ENCODE measurements around the gene DDX25. TPM values are rescaled to one million over a fixed set of nuclear protein-coding genes. Genes with fewer than 3 reads are reported as not detected.

The DDX25 gene
- total RNA-seq, 1 experiment from 2014 or later, result 0.37 TPM

- no peak overlapping the region for H2AFZ ChIP-seq (ENCODE audit: low read depth, low read length, poor library complexity, severe bottlenecking)
- no peak for DNase-seq (ENCODE audit: low read depth, low spot score)
- no peaks in the 10 kb centered on the region for H3K79me2 ChIP-seq (ENCODE audit: insufficient read depth, low read length)
- ChIA-PET RAD21 (ENCODE audit: low non-redundant PET in 1 of 2, low total read pairs in 2 of 2, uncharacterized antibody in 2 of 2, unreplicated experiment in 2 of 2) (no interaction called here), POLR2A (no interaction called here), CTCF (no interaction called here)
- BruUV-seq (replicated peaks), result no TSS peak
- H3K9me3 ChIP-seq (ENCODE audit: control insufficient read depth in 1 of 2, insufficient read depth in 1 of 2, low read depth in 1 of 2, low read length in 2 of 2), result no peaks in the 10 kb centered on the region
- H3K9ac ChIP-seq (ENCODE audit: low read length), result no peak overlapping the region
- no peaks in the 10 kb centered on the region for H3K9me2 ChIP-seq (ENCODE audit: insufficient read depth)
- no peak overlapping the region for H3K4me3 ChIP-seq (replicated peaks in 1 of 2; ENCODE audit: low read depth in 1 of 2, low read length in 2 of 2)
- ATAC-seq, result no peak
- TF ChIP-seq RAD21 (IDR thresholded peaks at IDR 0.05; ENCODE audit: low read depth), result no peak
- no peak for TF ChIP-seq EZH2 (IDR thresholded peaks at IDR 0.05)
- no peak for TF ChIP-seq JUND (IDR thresholded peaks at IDR 0.05)
- TF ChIP-seq CEBPB (IDR thresholded peaks at IDR 0.05; ENCODE audit: low read depth), result no peak
- no peak for TF ChIP-seq ELF1 (IDR thresholded peaks at IDR 0.05; ENCODE audit: borderline replicate concordance, low read depth)
- TF ChIP-seq ZNF274 (IDR thresholded peaks at IDR 0.05; ENCODE audit: low read depth, low read length), result no peak
- TF ChIP-seq ZFX (IDR thresholded peaks at IDR 0.05), result no peak
- TF ChIP-seq CBX3 (IDR thresholded peaks at IDR 0.05; ENCODE audit: low read depth), result no peak
- TF ChIP-seq POLR2AphosphoS5 (IDR thresholded peaks at IDR 0.05; ENCODE audit: low read depth, low read length), result no peak
- TF ChIP-seq POLR2A (IDR thresholded peaks at IDR 0.05; ENCODE audit: borderline replicate concordance, extremely low read depth, insufficient read depth, insufficient read length), result no peak
- TF ChIP-seq YY1 (IDR thresholded peaks at IDR 0.05; ENCODE audit: extremely low read depth, insufficient replicate concordance, low read depth, low read length), result no peak
- TF ChIP-seq TCF7L2 (IDR thresholded peaks at IDR 0.05; ENCODE audit: borderline replicate concordance, extremely low read depth, insufficient read depth, insufficient read length), result no peak
- no peaks in the 10 kb centered on the region for H3K27me3 ChIP-seq (ENCODE audit: insufficient read depth, low read length)
- intact Hi-C loops (cut with micrococcal nuclease), result no loop called here
- H3K36me3 ChIP-seq (ENCODE audit: control insufficient read depth in 1 of 2, insufficient read depth in 2 of 2, low read length in 2 of 2), result no peaks in the 10 kb centered on the region
- no peak overlapping the region for H3K27ac ChIP-seq (ENCODE audit: low read depth, low read length)
- no peak overlapping the region for H3K4me2 ChIP-seq (ENCODE audit: low read length)
- no peaks in the 10 kb centered on the region for H3K4me1 ChIP-seq (ENCODE audit: control insufficient read depth in 1 of 2, insufficient read depth in 2 of 2, low read length in 2 of 2)
- no peaks in the 10 kb centered on the region for H4K20me1 ChIP-seq (ENCODE audit: insufficient read depth)
Observed at GRCh38 chr11:125960771-125961170, 56.5 kb downstream of the DDX25 start.

- H3K9me3 ChIP-seq (ENCODE audit: control insufficient read depth in 1 of 2, insufficient read depth in 1 of 2, low read depth in 1 of 2, low read length in 2 of 2), result no peaks in the 10 kb centered on the region
- BruUV-seq (replicated peaks), result no TSS peak
- ChIA-PET CTCF (no interaction called here), POLR2A (no interaction called here), RAD21 (ENCODE audit: low non-redundant PET in 1 of 2, low total read pairs in 2 of 2, uncharacterized antibody in 2 of 2, unreplicated experiment in 2 of 2) (no interaction called here)
- intact Hi-C loops (cut with micrococcal nuclease), result no loop called here
- no peak overlapping the region for H3K4me2 ChIP-seq (ENCODE audit: low read length)
- ATAC-seq, result no peak
- no peak overlapping the region for H2AFZ ChIP-seq (ENCODE audit: low read depth, low read length, poor library complexity, severe bottlenecking)
- H3K36me3 ChIP-seq (ENCODE audit: control insufficient read depth in 1 of 2, insufficient read depth in 2 of 2, low read length in 2 of 2), result no peaks in the 10 kb centered on the region
- H3K9me2 ChIP-seq (ENCODE audit: insufficient read depth), result no peaks in the 10 kb centered on the region
- H3K4me1 ChIP-seq (ENCODE audit: control insufficient read depth in 1 of 2, insufficient read depth in 2 of 2, low read length in 2 of 2), result no peaks in the 10 kb centered on the region
- no peaks in the 10 kb centered on the region for H4K20me1 ChIP-seq (ENCODE audit: insufficient read depth)
- no peaks in the 10 kb centered on the region for H3K27me3 ChIP-seq (ENCODE audit: insufficient read depth, low read length)
- H3K4me3 ChIP-seq (replicated peaks in 1 of 2; ENCODE audit: low read depth in 1 of 2, low read length in 2 of 2), result no peak overlapping the region
- H3K27ac ChIP-seq (ENCODE audit: low read depth, low read length), result no peak overlapping the region
- no peaks in the 10 kb centered on the region for H3K79me2 ChIP-seq (ENCODE audit: insufficient read depth, low read length)
- H3K9ac ChIP-seq (ENCODE audit: low read length), result no peak overlapping the region
- DNase-seq (ENCODE audit: low read depth, low spot score), result no peak
- TF ChIP-seq EZH2 (IDR thresholded peaks at IDR 0.05) (no peak), TCF7L2 (IDR thresholded peaks at IDR 0.05; ENCODE audit: borderline replicate concordance, extremely low read depth, insufficient read depth, insufficient read length) (no peak), ZNF274 (IDR thresholded peaks at IDR 0.05; ENCODE audit: low read depth, low read length) (no peak), MAX (IDR thresholded peaks at IDR 0.05) (no peak), EGR1 (IDR thresholded peaks at IDR 0.05; ENCODE audit: low read depth) (no peak), ELF1 (IDR thresholded peaks at IDR 0.05; ENCODE audit: borderline replicate concordance, low read depth) (no peak), CBX3 (IDR thresholded peaks at IDR 0.05; ENCODE audit: low read depth) (no peak), JUND (IDR thresholded peaks at IDR 0.05) (no peak), SRF (IDR thresholded peaks at IDR 0.05; ENCODE audit: low read depth) (no peak), FOSL1 (IDR thresholded peaks at IDR 0.05; ENCODE audit: low read depth) (no peak), ZBTB33 (IDR thresholded peaks at IDR 0.05; ENCODE audit: extremely low read depth, insufficient replicate concordance, low read length) (no peak), POLR2A (IDR thresholded peaks at IDR 0.05; ENCODE audit: borderline replicate concordance, extremely low read depth, insufficient read depth, insufficient read length) (no peak), SP1 (IDR thresholded peaks at IDR 0.05; ENCODE audit: low read depth) (no peak), POLR2AphosphoS5 (IDR thresholded peaks at IDR 0.05; ENCODE audit: low read depth, low read length) (no peak)
Observed at GRCh38 chr11:125967515-125967914, 63.2 kb downstream of the DDX25 start.
